Middle frontal gyrus (tissue), 1 donor: ENCODE data around the gene SLC6A13.

Experiments
- DNase-seq: peaks from one replicate; pipeline ENCODE4 v3.0.0-alpha.2; 2015; ENCODE audit warnings: low spot score; ENCODE audit errors: extremely low spot score

SLC6A13 gene

GRCh38 chr12:179131-179884 is 83.3 kb downstream of the SLC6A13 start:
- no peak for DNase-seq

GRCh38 chr12:178829-179109 is 83.9 kb downstream of the SLC6A13 start:
- DNase-seq = no peak

GRCh38 chr12:177980-178828 is 84.4 kb downstream of the SLC6A13 start:
- DNase-seq = no peak

- DNase-seq = no peak
Observed at GRCh38 chr12:177336-177979, 85.2 kb downstream of the SLC6A13 start.

GRCh38 chr12:176321-177181 is 86.1 kb downstream of the SLC6A13 start:
- no peak for DNase-seq

- no peak for DNase-seq
Observed at GRCh38 chr12:175759-176158, 86.9 kb downstream of the SLC6A13 start.

- no peak for DNase-seq
Observed at GRCh38 chr12:175250-175649, 87.4 kb downstream of the SLC6A13 start.

GRCh38 chr12:174596-174995 is 88.0 kb downstream of the SLC6A13 start:
- no peak for DNase-seq

GRCh38 chr12:174124-174523 is 88.5 kb downstream of the SLC6A13 start:
- DNase-seq = no peak

- DNase-seq = no peak
Observed at GRCh38 chr12:172732-173161, 89.9 kb downstream of the SLC6A13 start.

- no peak for DNase-seq
Observed at GRCh38 chr12:171743-172676, 90.6 kb downstream of the SLC6A13 start.

- no peak for DNase-seq
Observed at GRCh38 chr12:171276-171675, 91.4 kb downstream of the SLC6A13 start.
